ENCODE measurements around the gene HGS.

DNA sequence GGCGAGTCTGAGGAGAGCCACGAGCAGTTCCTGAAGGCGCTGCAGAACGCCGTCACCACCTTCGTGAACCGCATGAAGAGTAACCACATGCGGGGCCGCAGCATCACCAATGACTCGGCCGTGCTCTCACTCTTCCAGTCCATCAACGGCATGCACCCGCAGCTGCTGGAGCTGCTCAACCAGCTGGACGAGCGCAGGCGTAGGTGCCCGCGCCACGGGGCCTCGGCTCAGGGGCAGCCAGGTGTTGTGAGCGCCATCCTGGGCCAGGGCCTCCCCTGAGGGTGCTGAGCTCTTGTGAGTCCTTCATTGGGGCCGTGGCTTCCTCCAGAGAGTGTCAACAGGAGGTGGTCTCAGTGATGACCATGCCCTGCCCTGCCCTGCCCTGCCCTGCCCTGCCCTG is 12.0 kb downstream of the HGS start:
- no peak for TF ChIP-seq CTCF (IDR thresholded peaks at IDR 0.05)
- TF ChIP-seq POLR2A (IDR thresholded peaks at IDR 0.05), result no peak

Data from prostate gland (tissue), 2 donors.